HG03571 (cell line): ENCODE results near the gene RET.

Experiments used
- ATAC-seq: cut with Tn5 transposase; IDR thresholded peaks from one replicate; pipeline ENCODE4 v1.9.1; 2021; ENCODE audit not compliant: unreplicated experiment

RET gene

GRCh38 chr10:43076876-43077420, at the start of gene RET:
Gene RET, plus strand, starts transcription at chr10:43077069. Its CDS starts 190 bp downstream, at chr10:43077259.
- ATAC-seq, result no peak

- ATAC-seq, result no peak
These were observed 49.4 kb upstream of the RET start for GRCh38 chr10:43027331-43027955.

- ATAC-seq, result no peak
These were observed 48.7 kb upstream of the RET start for GRCh38 chr10:43028143-43028542.

GRCh38 chr10:43029043-43029442, 47.8 kb upstream of the RET start:
- ATAC-seq, result no peak

- no peak for ATAC-seq
These were observed 44.3 kb upstream of the RET start for GRCh38 chr10:43032613-43033012.

- ATAC-seq, result no peak
These were observed 41.1 kb upstream of the RET start for GRCh38 chr10:43035800-43036199.

- ATAC-seq, result no peak
These were observed 40.1 kb upstream of the RET start for GRCh38 chr10:43036481-43037428.

- ATAC-seq, result no peak
These were observed 39.4 kb upstream of the RET start for GRCh38 chr10:43037440-43037839.

GRCh38 chr10:43037942-43038782, 38.7 kb upstream of the RET start:
- no peak for ATAC-seq

- no peak for ATAC-seq
These were observed 37.9 kb upstream of the RET start for GRCh38 chr10:43038783-43039623.

- no peak for ATAC-seq
These were observed 37.0 kb upstream of the RET start for GRCh38 chr10:43039624-43040481.

- ATAC-seq, result no peak
These were observed 36.2 kb upstream of the RET start for GRCh38 chr10:43040482-43041256.

- no peak for ATAC-seq
These were observed 35.2 kb upstream of the RET start for GRCh38 chr10:43041422-43042342.

GRCh38 chr10:43042503-43043341, 34.1 kb upstream of the RET start:
- no peak for ATAC-seq

- no peak for ATAC-seq
These were observed 33.5 kb upstream of the RET start for GRCh38 chr10:43043342-43043772.

- no peak for ATAC-seq
These were observed 33.0 kb upstream of the RET start for GRCh38 chr10:43043773-43044447.
